ENCODE measurements around the gene CERK. TPM values are rescaled to one million over a fixed set of nuclear protein-coding genes. Genes with fewer than 3 reads are reported as not detected.
A peak's percentile ranks its signal among the peaks of the same experiment; 100 is the strongest.

Gene CERK
- total and polyA plus RNA-seq, 2 of the 13 experiments (the other 11 are each of a cell fraction or from before 2014, with no cell fraction given) = 40.3 to 41.9 TPM

- H3K27me3 ChIP-seq (ENCODE audit: control insufficient read depth in 1 of 2, insufficient read depth in 2 of 2, low read length in 2 of 2) = no peaks in the 10 kb centered on the region; a peak in 1 of 5 replicates
- ChIA-PET POLR2A (interaction anchor here (0.8 to 4.0 kb wide), 13 partner anchors 12 to 178 kb away, joined by 3 to 42 read pairs (median 5); partner anchors contain the start of gene TBC1D22A), CTCF (ENCODE audit: low intra/inter-chr PET ratio, low total read pairs) (interaction anchor here (0.6 to 0.9 kb wide), 2 partner anchors 20 to 64 kb away, joined by 3 to 5 read pairs; no protein-coding TSS in a partner anchor)
- no TSS peak for BruUV-seq (replicated peaks)
- in situ Hi-C loops (cut with HindIII; ENCODE audit: extremely low pct_ligation_motif_present, low pct_unique_long_range_greater_than_20kb) = no loop called here
- FAIRE-seq (peak; percentile 74), DNase-seq (ENCODE audit: low spot score) (peak; percentile 75), ATAC-seq (peak; percentile 0)
- H3K9me3 ChIP-seq (ENCODE audit: low read length) = no peaks in the 10 kb centered on the region
- peak overlapping the region; percentile 95 for H3K4me2 ChIP-seq (ENCODE audit: low read depth, low read length)
- peaks cover 32% of the 10 kb centered on the region for H3K79me2 ChIP-seq (ENCODE audit: insufficient read depth, low read length)
- no peak overlapping the region for H2AFZ ChIP-seq (ENCODE audit: low read length)
- peak overlapping the region; percentile 87 for H3K27ac ChIP-seq (ENCODE audit: extremely low read length, insufficient read depth, low read length)
- intact Hi-C loops (cut with micrococcal nuclease; ENCODE audit: unreplicated experiment) = loop anchor here (2.0 to 10.0 kb wide), 2 partner anchors 16 to 164 kb away; no protein-coding TSS in a partner anchor
- peaks cover 18% of the 10 kb centered on the region for H4K20me1 ChIP-seq (ENCODE audit: insufficient read depth, low read length)
- peak overlapping the region; percentile 87 for H3K9ac ChIP-seq (ENCODE audit: insufficient read depth, low read depth, low read length)
- peak overlapping the region; percentile 63 to 84 (median 79) for H3K4me3 ChIP-seq (replicated peaks in 1 of 3; ENCODE audit: insufficient read depth in 1 of 3, low read depth in 2 of 3, low read length in 3 of 3)
- 20% methylated on average over 3 of the region's 20 CpGs for WGBS (ENCODE audit: low lambda C conversion rate)
- peaks cover 0 to 3% of the 10 kb centered on the region in 2 experiments; a peak in 1 of 5 replicates for H3K36me3 ChIP-seq (replicated peaks in 1 of 2; ENCODE audit: control insufficient read depth in 1 of 2, insufficient read depth in 2 of 2, low read length in 2 of 2)
- H3K4me1 ChIP-seq (ENCODE audit: insufficient read depth, low read length) = peaks cover 80% of the 10 kb centered on the region
- TF ChIP-seq ZNF572 (CRISPR knock-in tag; IDR thresholded peaks at IDR 0.05) (no peak), ZNF776 (CRISPR knock-in tag; IDR thresholded peaks at IDR 0.05) (0 out of 2 replicates have a peak, but pooled peaks have one; percentile 7), SSRP1 (CRISPR knock-in tag; IDR thresholded peaks at IDR 0.05) (no peak), IKZF5 (CRISPR knock-in tag; IDR thresholded peaks at IDR 0.05) (peak; percentile 35; the same call in 1 of the 2 replicates), PCBP1 (IDR thresholded peaks at IDR 0.05; ENCODE audit: borderline replicate concordance, low read depth, low read length) (no peak), ZNF230 (CRISPR knock-in tag; IDR thresholded peaks at IDR 0.05) (no peak), SNAPC5 (CRISPR knock-in tag; IDR thresholded peaks at IDR 0.05; ENCODE audit: borderline replicate concordance) (no peak; the same call in 1 of the 2 replicates), PAX8 (CRISPR knock-in tag; IDR thresholded peaks at IDR 0.05; ENCODE audit: borderline replicate concordance) (no peak), ZNF383 (CRISPR knock-in tag; IDR thresholded peaks at IDR 0.05; ENCODE audit: borderline replicate concordance) (no peak), ZSCAN25 (CRISPR knock-in tag; IDR thresholded peaks at IDR 0.05) (peak; percentile 100), ZNF547 (CRISPR knock-in tag; IDR thresholded peaks at IDR 0.05) (no peak; the same call in 1 of the 2 replicates), ZNF570 (CRISPR knock-in tag; IDR thresholded peaks at IDR 0.05; ENCODE audit: borderline replicate concordance) (no peak), PAF1 (CRISPR knock-in tag; IDR thresholded peaks at IDR 0.05) (no peak), BCLAF1 (IDR thresholded peaks at IDR 0.05) (no peak), FOXP1 (IDR thresholded peaks at IDR 0.05) (no peak), FOXP1 (CRISPR knock-in tag; IDR thresholded peaks at IDR 0.05) (no peak), GMEB1 (CRISPR knock-in tag; IDR thresholded peaks at IDR 0.05; ENCODE audit: borderline replicate concordance) (no peak), PCBP2 (optimal IDR thresholded peaks at IDR 0.05; ENCODE audit: low read depth, low read length, poor library complexity, severe bottlenecking) (no peak), ZNF598 (CRISPR knock-in tag; IDR thresholded peaks at IDR 0.05; ENCODE audit: borderline replicate concordance) (no peak)
These were observed 1.2 kb upstream of the CERK start for GRCh38 chr22:46739094-46739870.

Measured in HepG2 (cell line).